Mucosa of descending colon (tissue), 3 donors: Measurements from ENCODE around the gene CDH4. TPM values are rescaled to one million over a fixed set of nuclear protein-coding genes. Genes with fewer than 3 reads are reported as not detected.

ENCODE experiments used
- ATAC-seq: fragments of 200-7000 bp; cut with Tn5 transposase; one replicate; pipeline ENCODE4 v1.9.1; 2020; ENCODE audit warnings: mild to moderate bottlenecking, moderate library complexity
- DNase-seq, 3 donors: peaks; one replicate each; pipeline ENCODE4 v3.0.0-alpha.2; 2020
- H3K36me3 ChIP-seq: fragments of 200-600 bp; one replicate; pipeline ENCODE4 v1.8.0; 2021; ENCODE audit warnings: low read depth, mild to moderate bottlenecking
- H3K4me1 ChIP-seq: fragments of 200-600 bp; one replicate; pipeline ENCODE4 v1.8.0; 2021; ENCODE audit warnings: low read depth, mild to moderate bottlenecking
- H3K4me3 ChIP-seq: fragments of 200-600 bp; one replicate; pipeline ENCODE4 v1.8.0; 2021; ENCODE audit warnings: mild to moderate bottlenecking
- H3K9me3 ChIP-seq: fragments of 200-600 bp; one replicate; pipeline ENCODE4 v1.8.0; 2021; ENCODE audit warnings: mild to moderate bottlenecking
- CTCF ChIP-seq: fragments of 200-600 bp; IDR thresholded peaks from one replicate; pipeline ENCODE4 v1.8.0; 2022; ENCODE audit warnings: antibody characterized with exemption, mild to moderate bottlenecking
- intact Hi-C, 2 donors: fragments of 100-400 bp; cut with DNase I in 1 of 2; cut with micrococcal nuclease in 1 of 2; formaldehyde crosslinking; loops; one replicate each; pipeline versions ENCODE4 v1.11.0 to v1.11.1; 2022; cut with DNase I, micrococcal nuclease
- total RNA-seq, 3 donors: library from RNA; stranded (reverse); fragmentation: NEBNext Ultra II Directional in 2 of 3; extraction: Animal tissue kit (Norgen Biotek cat#: 25700) in 2 of 3; gene quantifications; one replicate each; pipeline versions ENCODE4 v1.2.1 to v1.2.4, GENCODE V29; 2021 to 2023
- donor health status: DM: no; HTN: no; CAD: no; lungs with moderate emphysema.
- donor health status: DM: no; HTN: no; CAD: no.
- donor health status: DM: no; HTN: yes; CAD: no.

The CDH4 gene
- total RNA-seq, 3 donors from 2014 or later = 0.16 TPM; not detected in 2

DNA sequence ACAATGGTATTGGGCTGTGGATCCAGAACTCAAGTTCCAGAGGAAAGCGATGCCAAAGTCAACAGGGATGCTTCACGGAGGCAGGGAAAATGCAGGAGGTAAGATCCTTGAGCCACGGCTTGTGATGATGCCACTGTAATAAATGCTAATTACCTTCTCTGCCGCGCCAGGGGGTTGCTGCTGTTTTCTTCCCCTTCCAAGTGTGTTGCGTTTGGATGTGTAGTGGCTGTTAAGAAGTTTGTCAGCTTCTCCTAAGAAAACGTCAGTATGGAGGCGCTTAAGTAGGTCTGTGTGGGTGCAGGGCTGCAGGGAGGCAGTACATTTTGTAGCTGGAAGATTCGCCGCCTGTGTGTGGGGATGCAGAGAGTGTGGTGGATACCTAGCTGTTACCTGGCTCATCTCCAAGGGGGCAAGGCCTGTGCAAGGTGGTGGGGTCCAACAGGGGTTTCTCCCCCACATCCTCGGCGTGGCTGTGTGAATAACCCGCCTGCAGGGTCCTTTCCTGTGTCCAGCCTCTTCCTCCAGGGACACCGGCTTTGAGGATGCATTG lies 318.7 kb downstream of the CDH4 start:
- Histone ChIP-seq H3K4me1 (no peaks in the 10 kb centered on the region), H3K36me3 (no peaks in the 10 kb centered on the region), H3K9me3 (no peaks in the 10 kb centered on the region), H3K4me3 (no peak overlapping the region)
- intact Hi-C loops = no loop called here
- ATAC-seq (no peak), DNase-seq (no peak)
- TF ChIP-seq CTCF = no peak

DNA sequence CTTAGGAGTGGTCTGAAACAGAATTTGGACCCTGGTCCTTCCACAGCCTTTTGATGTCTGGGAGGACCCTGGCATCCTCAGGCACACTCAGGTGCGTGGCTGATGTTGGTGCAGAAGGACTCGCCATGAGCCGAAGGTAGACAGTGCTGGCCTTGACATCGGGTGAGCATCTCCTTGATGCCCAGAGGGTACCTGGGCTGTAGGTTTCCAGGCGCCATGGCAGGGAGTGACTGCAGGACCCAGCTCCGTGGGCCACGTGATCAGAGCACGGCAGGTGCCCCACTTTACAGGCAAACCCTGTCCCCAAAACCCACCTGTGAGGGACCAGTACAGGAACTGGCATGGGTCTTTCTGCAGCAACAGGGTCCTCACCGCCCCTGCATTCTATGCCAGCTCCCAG lies 319.2 kb downstream of the CDH4 start:
- H3K4me3 ChIP-seq = no peak overlapping the region
- DNase-seq = peak in 1 of 3 donors; percentile 1
- no peaks in the 10 kb centered on the region for H3K36me3 ChIP-seq
- no peak for ATAC-seq
- intact Hi-C loops = no loop called here
- no peaks in the 10 kb centered on the region for H3K4me1 ChIP-seq
- no peaks in the 10 kb centered on the region for H3K9me3 ChIP-seq
- no peak for TF ChIP-seq CTCF

GRCh38 chr20:61571916-61572711 lies 320.1 kb downstream of the CDH4 start:
- TF ChIP-seq CTCF = no peak
- no peak for DNase-seq
- no peak for ATAC-seq
- Histone ChIP-seq H3K4me1 (no peaks in the 10 kb centered on the region), H3K36me3 (no peaks in the 10 kb centered on the region), H3K9me3 (no peaks in the 10 kb centered on the region), H3K4me3 (no peak overlapping the region)
- intact Hi-C loops = no loop called here

DNA sequence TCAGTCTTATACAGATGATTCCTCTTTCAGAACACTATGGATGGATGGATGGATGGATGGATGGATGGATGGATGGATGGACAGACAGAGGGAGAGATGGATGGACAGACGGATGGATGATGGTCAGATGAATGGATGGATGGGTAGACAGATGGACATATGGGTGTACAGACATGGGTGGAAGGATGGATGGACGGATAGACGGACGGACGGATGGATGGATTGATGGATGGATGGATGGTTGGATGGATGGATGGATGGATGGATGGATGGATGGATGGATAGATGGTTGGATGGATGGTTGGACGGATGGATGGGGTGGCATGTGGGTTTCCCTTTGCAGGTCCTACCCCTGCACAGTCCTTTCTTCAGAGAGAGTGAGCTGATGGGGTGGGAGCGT lies 320.7 kb downstream of the CDH4 start:
- TF ChIP-seq CTCF = no peak
- Histone ChIP-seq H3K9me3 (no peaks in the 10 kb centered on the region), H3K4me1 (no peaks in the 10 kb centered on the region), H3K36me3 (no peaks in the 10 kb centered on the region), H3K4me3 (no peak overlapping the region)
- DNase-seq = no peak
- intact Hi-C loops = no loop called here
- no peak for ATAC-seq

DNA sequence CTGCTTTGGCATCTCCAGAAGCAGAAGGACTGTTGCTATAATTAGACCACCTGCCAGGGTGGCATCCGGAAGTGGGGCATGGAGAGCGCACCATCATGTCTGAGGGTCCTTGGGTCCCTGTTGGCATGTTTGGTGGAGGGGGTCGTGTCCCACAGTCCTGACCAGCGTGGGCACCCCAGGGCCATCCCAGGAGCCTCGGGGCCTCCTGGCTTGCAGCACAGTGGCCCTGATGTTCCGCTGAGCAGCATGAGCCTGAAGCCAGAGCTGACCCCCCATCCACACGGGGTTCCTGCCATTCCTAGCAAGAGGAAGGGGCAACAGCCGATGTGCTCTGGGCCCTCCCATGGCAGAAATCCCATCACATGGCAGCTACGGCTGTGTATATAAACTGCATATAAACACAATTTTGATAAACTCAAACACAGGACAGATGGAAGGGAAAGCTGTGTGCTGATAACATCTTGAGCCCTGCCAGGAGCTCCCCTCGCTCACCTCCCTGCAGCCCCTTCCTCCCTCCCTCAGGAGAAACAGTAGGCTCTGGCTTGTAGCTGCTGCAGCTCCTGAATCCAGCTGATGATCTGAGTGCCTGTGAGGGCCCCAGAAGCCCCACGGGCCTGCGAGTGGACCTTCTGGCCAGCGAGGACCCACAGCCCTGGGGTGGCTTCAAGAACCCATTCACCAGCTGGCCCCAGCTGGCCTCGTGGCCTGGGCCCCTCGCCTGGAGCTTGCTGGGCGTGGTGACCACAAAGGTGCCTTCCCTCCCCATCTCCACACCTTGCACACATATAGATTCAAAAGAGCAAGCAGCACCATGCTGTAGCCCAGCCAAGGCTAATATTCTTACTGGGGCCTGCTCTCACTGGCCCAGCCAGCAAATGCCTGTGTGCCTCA lies 321.6 kb downstream of the CDH4 start:
- H3K9me3 ChIP-seq = no peaks in the 10 kb centered on the region
- no peaks in the 10 kb centered on the region for H3K4me1 ChIP-seq
- intact Hi-C loops = no loop called here
- no peak overlapping the region for H3K4me3 ChIP-seq
- ATAC-seq = no peak
- no peak for TF ChIP-seq CTCF
- no peaks in the 10 kb centered on the region for H3K36me3 ChIP-seq
- DNase-seq = no peak
